Measurements from ENCODE around the gene ALCAM.

Gene ALCAM

DNA sequence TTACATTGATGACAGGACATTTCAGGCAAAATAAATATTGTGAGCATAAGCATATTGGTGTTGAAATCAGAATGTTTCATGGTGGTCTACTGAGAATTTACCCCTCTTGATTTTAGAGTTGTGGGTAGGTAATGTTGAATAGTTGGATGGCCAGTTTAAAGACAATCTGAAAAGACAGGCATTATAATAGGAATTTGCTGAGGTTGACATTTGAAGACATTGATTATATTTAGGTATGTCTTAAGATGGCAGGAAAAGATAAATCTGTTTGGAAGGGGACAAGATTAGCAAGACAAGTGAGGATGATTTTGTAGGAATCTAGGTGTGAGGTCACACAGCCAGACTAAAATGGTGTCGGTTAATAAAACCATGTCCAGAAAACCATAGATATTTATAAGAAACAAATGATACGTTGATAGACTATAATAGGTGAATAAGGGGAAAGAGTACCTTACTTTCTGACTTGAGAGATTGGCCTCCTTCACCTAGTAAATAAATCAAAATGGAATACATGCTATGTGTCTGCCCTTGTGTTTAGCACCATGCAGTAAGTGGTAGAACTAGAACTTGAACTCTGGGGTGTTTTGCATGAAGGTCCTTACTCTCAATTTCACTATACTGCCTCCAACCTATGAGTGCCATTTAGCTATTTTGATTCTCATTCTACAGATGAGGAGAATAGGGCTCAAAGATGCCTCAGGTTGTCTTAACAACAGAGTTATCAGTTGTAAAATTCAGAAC is 57.9 kb downstream of the ALCAM start:
- no peak for TF ChIP-seq CTCF (IDR thresholded peaks at IDR 0.05; ENCODE audit: insufficient read depth, low read depth, low read length, missing control alignments)
- no peak for DNase-seq (ENCODE audit: low read depth)
- no peak overlapping the region for H3K4me3 ChIP-seq (ENCODE audit: low read depth, low read length)

DNA sequence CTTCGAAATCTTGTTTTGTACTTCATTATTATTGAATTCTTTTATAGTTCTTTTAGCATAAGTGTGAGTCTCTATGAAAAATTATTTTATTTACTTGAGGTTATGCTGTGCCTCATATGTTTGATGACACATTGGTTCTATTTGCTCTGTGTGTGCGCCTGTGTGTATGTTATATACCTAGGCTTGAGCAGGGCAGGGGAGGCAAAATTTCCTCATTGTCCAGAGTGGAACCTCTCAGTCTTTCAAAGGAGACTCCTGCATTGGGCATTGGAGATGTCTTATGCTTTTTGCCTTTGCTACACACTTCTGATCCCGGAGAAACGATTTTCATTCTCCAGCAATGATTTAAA is 58.4 kb downstream of the ALCAM start:
- TF ChIP-seq CTCF (IDR thresholded peaks at IDR 0.05; ENCODE audit: insufficient read depth, low read depth, low read length, missing control alignments), result no peak
- DNase-seq (ENCODE audit: low read depth), result no peak
- no peak overlapping the region for H3K4me3 ChIP-seq (ENCODE audit: low read depth, low read length)

- H3K4me3 ChIP-seq (ENCODE audit: low read depth, low read length), result no peak overlapping the region
- no peak for DNase-seq (ENCODE audit: low read depth)
- no peak for TF ChIP-seq CTCF (IDR thresholded peaks at IDR 0.05; ENCODE audit: insufficient read depth, low read depth, low read length, missing control alignments)
Measured at GRCh38 chr3:105427332-105427731, 60.6 kb downstream of the ALCAM start.

- no peak for DNase-seq (ENCODE audit: low read depth)
- no peak overlapping the region for H3K4me3 ChIP-seq (ENCODE audit: low read depth, low read length)
- TF ChIP-seq CTCF (IDR thresholded peaks at IDR 0.05; ENCODE audit: insufficient read depth, low read depth, low read length, missing control alignments), result no peak
Measured at GRCh38 chr3:105429034-105429762, 62.5 kb downstream of the ALCAM start.

DNA sequence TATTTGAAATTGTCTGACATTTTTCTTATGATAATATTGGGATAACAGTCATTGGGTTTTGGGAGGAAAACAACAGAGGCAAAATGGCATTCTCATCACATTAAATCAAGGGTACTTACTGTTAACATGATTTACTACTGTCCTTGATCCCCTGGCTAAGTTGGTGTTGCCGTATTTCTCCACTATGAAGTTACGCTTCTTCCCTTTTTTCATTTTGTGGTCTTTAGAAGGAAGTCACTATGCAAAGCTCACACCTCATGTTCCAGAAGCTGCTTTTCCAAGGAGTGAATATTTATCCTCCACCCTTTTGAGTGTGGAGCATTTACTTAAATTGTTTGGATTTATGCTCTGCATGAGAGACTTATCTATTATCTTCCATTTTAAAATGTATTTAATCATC is 63.7 kb downstream of the ALCAM start:
- no peak for TF ChIP-seq CTCF (IDR thresholded peaks at IDR 0.05; ENCODE audit: insufficient read depth, low read depth, low read length, missing control alignments)
- DNase-seq (ENCODE audit: low read depth), result no peak
- H3K4me3 ChIP-seq (ENCODE audit: low read depth, low read length), result no peak overlapping the region

GRCh38 chr3:105431200-105431599 is 64.5 kb downstream of the ALCAM start:
- no peak for TF ChIP-seq CTCF (IDR thresholded peaks at IDR 0.05; ENCODE audit: insufficient read depth, low read depth, low read length, missing control alignments)
- H3K4me3 ChIP-seq (ENCODE audit: low read depth, low read length), result no peak overlapping the region
- DNase-seq (ENCODE audit: low read depth), result no peak
